B cell (primary cell): Measurements from ENCODE around the gene SEMA6A. TPM values are rescaled to one million over a fixed set of nuclear protein-coding genes. Genes with fewer than 3 reads are reported as not detected.

Source experiments
- ATAC-seq: fragments of 200-7000 bp; cut with Tn5 transposase; one replicate; pipeline ENCODE4 v1.10.0; 2021; ENCODE audit warnings: low read depth, mild to moderate bottlenecking, moderate number of reproducible peaks, moderate library complexity
- CTCF ChIA-PET: fragments of 350-600 bp; sonication (Branson Sonifier 250); formaldehyde crosslinking; loops from one replicate; lab custom pipeline; 2021; ENCODE audit warnings: antibody characterized with exemption, inconsistent platforms; lab: Charles Lee
- POLR2A ChIA-PET: fragments of 350-600 bp; sonication (Branson Sonifier 250); formaldehyde crosslinking; loops from one replicate; lab custom pipeline; 2021; ENCODE audit warnings: antibody characterized with exemption; lab: Charles Lee
- DNase-seq: peaks from one replicate; pipeline ENCODE4 v3.0.0; 2013
- H2AFZ ChIP-seq: 2 replicates; pipeline ENCODE4 v1.6.1; 2012; ENCODE audit warnings: mild to moderate bottlenecking, low read depth, low read length; ENCODE audit not compliant: insufficient read depth, poor library complexity, severe bottlenecking
- H3K27ac ChIP-seq, 2 donors: 1 replicate in 1 of 2; 2 replicates in 1 of 2; pipeline ENCODE4 v1.5.1; 2012 to 2013; ENCODE audit warnings: low read length in 2 of 2, mild to moderate bottlenecking in 2 of 2, moderate library complexity in 1 of 2
- H3K27me3 ChIP-seq, 4 experiments: fragments of 200-600 bp in 1 of 4; sonication (generic) in 1 of 4; replicated peaks in 1 of 4; 1 replicate in 2 of 4; 2 replicates in 2 of 4; pipeline versions ENCODE4 v1.6.1 to v1.7.0; 2013 to 2016; ENCODE audit warnings: low read length in 3 of 4, mild to moderate bottlenecking in 2 of 4, mixed read lengths in 1 of 4, moderate library complexity in 1 of 4; ENCODE audit not compliant: insufficient read depth in 4 of 4, control insufficient read depth in 3 of 4; ENCODE audit errors: control extremely low read depth in 1 of 4
- H3K36me3 ChIP-seq, 2 experiments: replicated peaks in 1 of 2; 1 replicate in 1 of 2; 2 replicates in 1 of 2; pipeline versions ENCODE4 v1.6.1 to v1.7.1; 2013; ENCODE audit warnings: low read length in 1 of 2; ENCODE audit not compliant: insufficient read depth in 2 of 2, control insufficient read depth in 1 of 2; ENCODE audit errors: control extremely low read depth in 1 of 2, extremely low read depth in 1 of 2
- H3K4me1 ChIP-seq, 2 donors: fragments of 200-600 bp in 1 of 2; sonication (generic) in 1 of 2; 1 replicate in 1 of 2; 2 replicates in 1 of 2; pipeline versions ENCODE4 v1.5.1 to v1.6.1; 2013 to 2017; ENCODE audit warnings: low read length in 2 of 2; ENCODE audit not compliant: control insufficient read depth in 2 of 2, insufficient read depth in 2 of 2
- H3K4me2 ChIP-seq: replicated peaks from 2 replicates; pipeline ENCODE3; 2012; ENCODE audit warnings: mild to moderate bottlenecking, low read depth, low read length; ENCODE audit not compliant: poor library complexity, severe bottlenecking
- H3K4me3 ChIP-seq, 5 experiments: fragments of 200-600 bp in 1 of 5; sonication (generic) in 1 of 5; 1 replicate in 3 of 5; 2 replicates in 2 of 5; pipeline versions ENCODE4 v1.5.1 to v1.7.0; 2011 to 2016; ENCODE audit warnings: low read length in 4 of 5, mild to moderate bottlenecking in 4 of 5, low read depth in 2 of 5, control low read depth in 1 of 5, moderate library complexity in 1 of 5; ENCODE audit not compliant: insufficient read depth in 1 of 5; ENCODE audit errors: control extremely low read depth in 1 of 5, extremely low read depth in 1 of 5
- H3K79me2 ChIP-seq: fragments of 200-600 bp; sonication (generic); one replicate; pipeline ENCODE4 v1.6.0; 2016; ENCODE audit warnings: low read length; ENCODE audit not compliant: control insufficient read depth, insufficient read depth
- H3K9ac ChIP-seq: fragments of 200-600 bp; sonication (generic); 2 replicates; pipeline ENCODE4 v1.6.1; 2017; ENCODE audit warnings: mild to moderate bottlenecking, low read length, moderate library complexity
- H3K9me3 ChIP-seq, 3 donors: one replicate each; pipeline versions ENCODE4 v1.6.1 to v1.7.1; 2013; ENCODE audit warnings: low read length in 2 of 3; ENCODE audit not compliant: control insufficient read depth in 2 of 3, insufficient read depth in 1 of 3; ENCODE audit errors: control extremely low read depth in 1 of 3
- H4K20me1 ChIP-seq: 2 replicates; pipeline ENCODE4 v1.6.0; 2012; ENCODE audit warnings: mild to moderate bottlenecking, low read length; ENCODE audit not compliant: insufficient read depth, control insufficient read depth, poor library complexity, severe bottlenecking
- H3K27ac Mint-ChIP-seq: one replicate; pipeline ENCODE4 v1.8.0; 2021; ENCODE audit warnings: mixed read lengths
- H3K27me3 Mint-ChIP-seq: one replicate; pipeline ENCODE4 v1.8.0; 2021; ENCODE audit warnings: mixed read lengths
- H3K4me1 Mint-ChIP-seq: one replicate; pipeline ENCODE4 v1.8.0; 2021; ENCODE audit warnings: mixed read lengths
- H3K4me3 Mint-ChIP-seq: one replicate; pipeline ENCODE4 v1.8.0; 2021; ENCODE audit warnings: mixed read lengths
- H3K9me3 Mint-ChIP-seq: one replicate; pipeline ENCODE4 v1.8.0; 2022; ENCODE audit warnings: mixed read lengths; ENCODE audit not compliant: insufficient read depth
- CTCF ChIP-seq: fragments of 200-600 bp; IDR thresholded peaks from one replicate; pipeline ENCODE4 v1.8.0; 2022; ENCODE audit warnings: antibody characterized with exemption, mild to moderate bottlenecking
- EZH2 ChIP-seq: IDR thresholded peaks from 2 replicates; pipeline ENCODE4 v1.6.1; 2012; ENCODE audit warnings: borderline replicate concordance, low read depth, mild to moderate bottlenecking, moderate library complexity, low read length; ENCODE audit not compliant: insufficient read depth, poor library complexity, severe bottlenecking
- WGBS: methylation state at CpG from one replicate; pipeline ENCODE4 v1.1.5; 2013; ENCODE audit warnings: missing lambda C conversion rate; ENCODE audit not compliant: insufficient coverage; 5-methylcytosine and 5-hydroxymethylcytosine counted together
- intact Hi-C: fragments of 100-400 bp; cut with micrococcal nuclease; formaldehyde crosslinking; loops from one replicate; pipeline ENCODE4 v1.10.0; 2022
- polyA plus RNA-seq: library from polyadenylated mRNA; depleted of rRNA; stranded (reverse); fragments of >200 nt; gene quantifications from 2 replicates; pipeline ENCODE4 v1.2.3, GENCODE V29; 2012
- total RNA-seq, 2 donors: library from RNA; stranded (reverse); fragments of 120-200 nt in 1 of 2; gene quantifications; 1 replicate in 1 of 2; 2 replicates in 1 of 2; pipeline versions ENCODE4 v1.2.3 to v1.2.4, GENCODE V29; 2013 to 2022

Gene SEMA6A
- total and polyA plus RNA-seq, 2 donors (not counting 1 experiment from before 2014, with no cell fraction given), result 0.44 TPM; not detected in 1

- H3K27me3 Mint-ChIP-seq, result peaks cover 43% of the 10 kb centered on the region
- no peak for ATAC-seq
- no peak overlapping the region for H3K4me2 ChIP-seq
- DNase-seq, result no peak
- H3K4me3 ChIP-seq, result no peak overlapping the region
- no peak overlapping the region for H3K27ac Mint-ChIP-seq
- ChIA-PET POLR2A (no interaction called here), CTCF (no interaction called here)
- TF ChIP-seq EZH2, result no peak
- TF ChIP-seq CTCF, result no peak
- H3K4me1 ChIP-seq, result peaks cover 0 to under 1% of the 10 kb centered on the region in 2 donors
- no peak overlapping the region for H3K4me3 Mint-ChIP-seq
- no peaks in the 10 kb centered on the region for H3K36me3 ChIP-seq
- H3K9ac ChIP-seq, result no peak overlapping the region
- intact Hi-C loops, result no loop called here
- no peak overlapping the region for H3K27ac ChIP-seq
- H2AFZ ChIP-seq, result no peak overlapping the region
- peaks cover 0 to 1% (median 0%) of the 10 kb centered on the region in 3 donors for H3K9me3 ChIP-seq
- no peaks in the 10 kb centered on the region for H3K9me3 Mint-ChIP-seq
- no CpG with 5 or more reads among the region's 2 CpGs for WGBS
- no peaks in the 10 kb centered on the region for H4K20me1 ChIP-seq
- peaks cover 7% of the 10 kb centered on the region for H3K4me1 Mint-ChIP-seq
- H3K79me2 ChIP-seq, result no peaks in the 10 kb centered on the region
- H3K27me3 ChIP-seq, result peaks cover 0 to 23% (median 9%) of the 10 kb centered on the region in 4 experiments
Observed at GRCh38 chr5:116567106-116567505, 7.5 kb downstream of the SEMA6A start.

GRCh38 chr5:116566251-116566650 is 8.4 kb downstream of the SEMA6A start:
- no peak for TF ChIP-seq CTCF
- TF ChIP-seq EZH2, result no peak
- ATAC-seq (no peak), DNase-seq (no peak)
- H3K4me3 ChIP-seq, result no peak overlapping the region
- no peaks in the 10 kb centered on the region for H4K20me1 ChIP-seq
- H3K4me3 Mint-ChIP-seq, result no peak overlapping the region
- peaks cover 35% of the 10 kb centered on the region for H3K27me3 Mint-ChIP-seq
- H3K4me1 Mint-ChIP-seq, result peaks cover 12% of the 10 kb centered on the region
- no peaks in the 10 kb centered on the region for H3K79me2 ChIP-seq
- ChIA-PET CTCF (interaction anchor here (1.0 kb wide), 1 partner anchor 10 kb away, joined by 4 read pairs; no protein-coding TSS in a partner anchor), POLR2A (no interaction called here)
- no peak overlapping the region for H3K9ac ChIP-seq
- peaks cover 0 to 20% (median 4%) of the 10 kb centered on the region in 4 experiments for H3K27me3 ChIP-seq
- intact Hi-C loops, result no loop called here
- no CpG with 5 or more reads among the region's 1 CpG for WGBS
- H3K27ac ChIP-seq, result no peak overlapping the region
- peaks cover 4 to 6% of the 10 kb centered on the region in 2 donors for H3K4me1 ChIP-seq
- H3K9me3 Mint-ChIP-seq, result no peaks in the 10 kb centered on the region
- H3K27ac Mint-ChIP-seq, result no peak overlapping the region
- no peaks in the 10 kb centered on the region for H3K9me3 ChIP-seq
- no peaks in the 10 kb centered on the region for H3K36me3 ChIP-seq
- no peak overlapping the region for H2AFZ ChIP-seq
- no peak overlapping the region for H3K4me2 ChIP-seq
